ENCODE results near the gene GPHN.

GPHN gene

GRCh38 chr14:66758031-66758613, 250.2 kb downstream of the GPHN start:
- Histone ChIP-seq H3K27me3 (no peaks in the 10 kb centered on the region), H3K4me3 (no peak overlapping the region), H3K27ac (no peak overlapping the region), H3K9me3 (no peaks in the 10 kb centered on the region), H3K4me1 (no peaks in the 10 kb centered on the region), H3K36me3 (no peaks in the 10 kb centered on the region)
- intact Hi-C loops (cut with DNase I; ENCODE audit: low total_unique reads) = no loop called here
- no peak for TF ChIP-seq CTCF (IDR thresholded peaks at IDR 0.05)
- no peak for DNase-seq

GRCh38 chr14:66772146-66772545, 264.2 kb downstream of the GPHN start:
- intact Hi-C loops (cut with DNase I; ENCODE audit: low total_unique reads) = no loop called here
- Histone ChIP-seq H3K9me3 (no peaks in the 10 kb centered on the region), H3K4me3 (no peak overlapping the region), H3K36me3 (no peaks in the 10 kb centered on the region), H3K27ac (no peak overlapping the region), H3K27me3 (no peaks in the 10 kb centered on the region), H3K4me1 (no peaks in the 10 kb centered on the region)
- no peak for DNase-seq
- TF ChIP-seq CTCF (IDR thresholded peaks at IDR 0.05) = no peak

- no peak for TF ChIP-seq CTCF (IDR thresholded peaks at IDR 0.05)
- H3K27me3 ChIP-seq = no peaks in the 10 kb centered on the region
- H3K27ac ChIP-seq = no peak overlapping the region
- DNase-seq = no peak
- intact Hi-C loops (cut with DNase I; ENCODE audit: low total_unique reads) = no loop called here
- no peaks in the 10 kb centered on the region for H3K9me3 ChIP-seq
- no peak overlapping the region for H3K4me3 ChIP-seq
- no peaks in the 10 kb centered on the region for H3K4me1 ChIP-seq
- no peaks in the 10 kb centered on the region for H3K36me3 ChIP-seq
Measured at GRCh38 chr14:66782853-66783252, 274.9 kb downstream of the GPHN start.

GRCh38 chr14:66790101-66790500, 282.2 kb downstream of the GPHN start:
- no peak for DNase-seq
- Histone ChIP-seq H3K9me3 (peaks cover 0 to 30% (median 3%) of the 10 kb centered on the region in 3 donors), H3K36me3 (no peaks in the 10 kb centered on the region), H3K27me3 (no peaks in the 10 kb centered on the region), H3K27ac (no peak overlapping the region), H3K4me1 (no peaks in the 10 kb centered on the region), H3K4me3 (no peak overlapping the region)
- no peak for TF ChIP-seq CTCF (IDR thresholded peaks at IDR 0.05)
- intact Hi-C loops (cut with DNase I; ENCODE audit: low total_unique reads) = no loop called here

- intact Hi-C loops (cut with DNase I; ENCODE audit: low total_unique reads) = no loop called here
- H3K9me3 ChIP-seq = peaks cover 0 to 5% (median 0%) of the 10 kb centered on the region in 3 donors
- no peak for DNase-seq
- H3K27ac ChIP-seq = no peak overlapping the region
- no peaks in the 10 kb centered on the region for H3K36me3 ChIP-seq
- H3K27me3 ChIP-seq = no peaks in the 10 kb centered on the region
- H3K4me3 ChIP-seq = no peak overlapping the region
- no peak for TF ChIP-seq CTCF (IDR thresholded peaks at IDR 0.05)
- no peaks in the 10 kb centered on the region for H3K4me1 ChIP-seq
Measured at GRCh38 chr14:66802962-66803361, 295.0 kb downstream of the GPHN start.

GRCh38 chr14:66804141-66804540, 296.2 kb downstream of the GPHN start:
- H3K4me1 ChIP-seq = no peaks in the 10 kb centered on the region
- intact Hi-C loops (cut with DNase I; ENCODE audit: low total_unique reads) = no loop called here
- H3K27me3 ChIP-seq = no peaks in the 10 kb centered on the region
- no peak overlapping the region for H3K4me3 ChIP-seq
- no peak for DNase-seq
- no peaks in the 10 kb centered on the region for H3K36me3 ChIP-seq
- no peak for TF ChIP-seq CTCF (IDR thresholded peaks at IDR 0.05)
- no peak overlapping the region for H3K27ac ChIP-seq
- peaks cover 0 to 5% (median 0%) of the 10 kb centered on the region in 3 donors for H3K9me3 ChIP-seq
